Endothelial cell of umbilical vein (primary cell): Measurements from ENCODE around the gene SLC9A3.
A peak's percentile ranks its signal among the peaks of the same experiment; 100 is the strongest.

ENCODE experiments used
- CTCF ChIP-seq, 2 donors: IDR thresholded peaks; 1 replicate in 1 of 2; 2 replicates in 1 of 2; pipeline ENCODE4 v1.5.1; 2011; ENCODE audit warnings: low read length in 2 of 2, mild to moderate bottlenecking in 2 of 2, moderate library complexity in 2 of 2, control low read depth in 1 of 2, inconsistent platforms in 1 of 2, low read depth in 1 of 2; ENCODE audit not compliant: insufficient read depth in 1 of 2; ENCODE audit errors: extremely low read depth in 1 of 2
- EZH2 ChIP-seq: IDR thresholded peaks from 2 replicates; pipeline ENCODE4 v1.6.1; 2012; ENCODE audit warnings: borderline replicate concordance, low read depth, mild to moderate bottlenecking, moderate library complexity, low read length, inconsistent platforms; ENCODE audit not compliant: severe bottlenecking
- POLR2A ChIP-seq: IDR thresholded peaks from 2 replicates; pipeline ENCODE4 v1.6.1; 2012; ENCODE audit warnings: low read depth, mild to moderate bottlenecking, control low read depth, low read length
- TF ChIP-seq, protein P1 (sequence below): IDR thresholded peaks from 2 replicates; pipeline ENCODE4 v1.6.1; 2011; ENCODE audit not compliant: insufficient read depth, insufficient read length

GRCh38 chr5:425714-426113, 98.5 kb downstream of the SLC9A3 start:
- TF ChIP-seq, protein P1, sequence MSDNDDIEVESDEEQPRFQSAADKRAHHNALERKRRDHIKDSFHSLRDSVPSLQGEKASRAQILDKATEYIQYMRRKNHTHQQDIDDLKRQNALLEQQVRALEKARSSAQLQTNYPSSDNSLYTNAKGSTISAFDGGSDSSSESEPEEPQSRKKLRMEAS, result no peak
- TF ChIP-seq CTCF (IDR thresholded peaks at IDR 0.05; ENCODE audit: extremely low read depth in 1 of 2, insufficient read depth in 1 of 2, low read depth in 1 of 2, low read length in 2 of 2) (peak; percentile 8 to 24), POLR2A (no peak), EZH2 (no peak)
